GM19025 (cell line): ENCODE measurements around the gene INSIG1.

Source experiments
- ATAC-seq: cut with Tn5 transposase; IDR thresholded peaks from one replicate; pipeline ENCODE4 v1.9.1; 2021; ENCODE audit warnings: mild to moderate bottlenecking, low read depth, moderate library complexity; ENCODE audit not compliant: unreplicated experiment

Gene INSIG1

GRCh38 chr7:155299535-155300202 is 2.0 kb downstream of the INSIG1 start:
- ATAC-seq: no peak

- no peak for ATAC-seq
These were observed 3.2 kb downstream of the INSIG1 start for GRCh38 chr7:155300641-155301452.

DNA sequence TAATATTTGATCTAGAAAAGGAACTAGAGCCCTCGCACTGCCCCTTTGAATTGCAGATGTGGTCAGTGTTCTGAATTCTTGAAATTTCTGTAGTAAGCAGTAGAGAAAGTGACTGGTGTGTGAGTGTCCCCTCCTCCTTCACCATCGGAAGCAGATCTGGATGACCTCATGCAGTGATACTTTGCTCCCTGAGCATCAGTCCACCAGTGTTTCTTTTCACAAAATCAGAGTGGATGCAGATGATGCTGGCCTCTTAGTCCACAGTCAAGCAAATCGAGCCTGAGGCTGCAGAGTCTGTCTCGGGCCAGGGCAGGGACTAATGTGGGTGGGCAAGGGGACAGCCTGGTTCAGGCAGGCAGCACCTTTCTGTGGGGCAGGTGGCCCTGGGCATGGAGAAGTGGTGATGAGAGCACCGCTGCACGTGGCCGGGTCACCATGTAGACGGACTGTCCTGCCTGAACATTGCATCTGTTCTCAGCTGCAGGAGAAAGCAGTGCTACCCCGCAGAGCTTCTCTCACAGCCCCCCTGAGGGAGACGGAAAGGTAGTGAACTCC is 5.4 kb downstream of the INSIG1 start:
- no peak for ATAC-seq

DNA sequence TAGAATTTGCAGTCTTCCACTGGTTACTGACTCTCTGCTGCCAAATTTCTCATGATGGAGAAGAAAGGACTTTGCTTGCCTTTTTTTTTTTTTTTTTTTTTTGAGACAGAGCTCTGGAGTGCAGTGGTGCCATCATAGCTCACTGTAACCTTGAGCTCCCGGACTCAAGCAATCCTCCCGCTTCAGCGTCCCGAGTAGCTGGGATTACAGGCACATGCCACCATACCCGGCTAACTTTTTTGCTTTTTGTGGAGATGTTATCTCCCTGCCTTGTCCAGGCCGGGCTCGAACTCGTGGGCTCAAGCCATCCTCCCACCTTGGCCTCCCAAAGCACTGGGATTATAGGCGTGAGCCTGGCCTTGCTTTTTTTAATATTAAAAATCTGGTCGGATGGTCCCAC is 6.2 kb downstream of the INSIG1 start:
- no peak for ATAC-seq

DNA sequence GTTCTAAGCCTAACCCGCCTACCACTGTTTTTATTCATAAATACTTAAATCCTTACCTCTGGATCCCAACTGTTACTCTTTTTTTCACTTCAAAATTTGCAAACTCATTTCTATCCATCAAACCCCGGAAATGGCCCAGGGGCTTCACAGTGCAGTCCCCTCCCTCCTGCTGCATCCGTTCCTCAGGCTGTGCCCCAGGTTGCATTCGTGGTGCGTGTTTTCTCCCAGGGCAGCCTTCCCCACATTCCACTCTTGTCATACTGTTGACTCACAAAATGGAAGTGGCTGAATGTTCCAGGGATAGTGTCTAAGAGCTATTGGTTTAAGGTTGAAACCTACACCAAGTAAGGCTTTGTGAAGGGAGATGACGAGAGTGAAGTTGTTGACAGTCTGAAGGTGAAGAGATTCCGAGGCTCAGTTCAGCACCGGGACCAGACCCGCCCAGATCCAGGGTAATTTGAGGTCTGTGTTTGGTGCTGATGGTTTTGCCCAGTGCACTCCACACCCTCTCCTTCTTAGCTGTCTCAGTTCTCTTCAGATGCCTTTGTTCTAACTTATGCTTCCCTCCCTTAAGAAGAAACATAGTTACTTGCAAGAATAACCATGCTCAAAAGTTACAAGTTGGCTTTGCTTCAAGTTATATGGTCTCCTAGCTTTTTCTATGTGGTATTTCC is 7.7 kb downstream of the INSIG1 start:
- ATAC-seq: no peak

- no peak for ATAC-seq
These were observed 9.2 kb downstream of the INSIG1 start for GRCh38 chr7:155306673-155307470.

DNA sequence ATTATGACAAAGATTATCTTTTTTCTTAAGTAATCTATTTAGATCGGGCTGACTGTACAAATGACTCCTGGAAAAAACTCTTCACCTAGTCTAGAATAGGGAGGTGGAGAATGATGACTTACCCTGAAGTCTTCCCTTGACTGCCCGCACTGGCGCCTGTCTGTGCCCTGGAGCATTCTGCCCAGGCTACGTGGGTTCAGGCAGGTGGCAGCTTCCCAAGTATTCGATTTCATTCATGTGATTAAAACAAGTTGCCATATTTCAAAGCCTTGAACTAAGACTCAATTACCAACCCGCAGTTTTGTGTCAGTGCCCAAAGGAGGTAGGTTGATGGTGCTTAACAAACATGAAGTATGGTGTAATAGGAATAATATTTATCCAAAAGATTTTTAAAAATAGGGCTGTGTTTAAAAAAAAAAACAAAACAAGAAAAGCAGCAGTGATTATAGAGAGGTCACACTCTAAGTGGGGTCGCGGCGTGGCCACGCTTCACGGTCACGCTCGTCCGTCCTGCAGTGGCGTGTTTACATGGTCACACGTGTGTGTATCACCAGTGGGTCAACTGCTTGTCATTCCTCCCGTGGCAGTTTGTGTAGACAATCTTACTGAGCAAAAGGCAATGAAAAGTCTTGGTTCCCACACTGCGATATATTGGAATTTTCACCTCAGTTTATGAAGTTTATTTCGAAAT is 10.8 kb downstream of the INSIG1 start:
- no peak for ATAC-seq

- ATAC-seq: no peak
These were observed 11.3 kb downstream of the INSIG1 start for GRCh38 chr7:155309021-155309338.

- no peak for ATAC-seq
These were observed 12.9 kb downstream of the INSIG1 start for GRCh38 chr7:155310425-155311114.

DNA sequence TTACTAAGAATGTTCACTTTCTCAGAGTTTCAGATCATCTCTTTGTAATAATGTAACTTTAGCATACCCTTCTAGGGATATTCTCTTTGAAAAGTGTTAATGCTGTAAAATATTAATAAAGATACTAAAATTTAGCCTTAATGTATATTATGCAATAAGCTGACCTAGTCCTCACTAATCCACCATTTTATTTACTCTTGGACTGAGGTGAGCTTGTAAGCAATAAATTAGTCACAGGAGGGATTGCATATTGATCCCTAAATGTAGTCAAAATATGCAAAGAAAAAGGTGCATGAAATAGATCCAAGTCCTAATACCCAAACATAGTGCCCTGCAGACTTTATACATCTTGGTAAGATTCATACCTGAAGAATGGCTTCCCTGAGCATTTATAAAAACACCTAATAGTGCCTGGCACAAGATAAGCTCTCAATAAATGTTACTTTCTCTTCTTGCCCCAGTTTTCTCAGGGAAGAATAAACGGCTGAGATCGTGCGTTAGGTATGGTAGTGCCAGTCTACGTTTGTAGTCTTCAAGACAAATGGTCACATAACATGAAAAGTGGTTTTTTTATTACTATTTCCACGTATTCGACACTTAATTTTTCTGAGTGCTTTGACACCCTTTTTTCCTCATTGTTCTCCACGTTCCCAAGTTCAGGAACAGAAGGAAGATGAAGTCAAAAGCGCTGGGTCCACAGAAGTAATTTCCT is 14.3 kb downstream of the INSIG1 start:
- ATAC-seq: no peak

- ATAC-seq: no peak
These were observed 15.0 kb downstream of the INSIG1 start for GRCh38 chr7:155312633-155313032.

DNA sequence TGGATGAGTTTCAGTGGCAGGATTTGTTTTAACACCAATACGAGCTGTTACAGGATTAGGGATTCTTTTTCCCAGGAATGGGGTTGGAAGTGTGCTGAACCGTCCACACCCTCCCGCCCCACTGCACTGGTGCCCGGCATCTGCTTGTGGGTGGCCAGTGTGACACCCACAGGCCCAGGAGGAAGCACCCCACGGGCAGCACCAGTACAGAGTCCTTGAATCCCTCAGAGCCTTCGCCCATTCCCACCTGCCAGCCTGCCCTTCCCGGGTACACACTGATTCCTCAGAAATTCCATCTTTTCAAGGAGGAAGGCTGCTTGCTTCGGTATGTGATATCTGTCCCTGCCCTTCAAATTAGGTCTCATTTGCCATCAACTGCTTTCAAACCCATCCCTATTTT is 15.4 kb downstream of the INSIG1 start:
- ATAC-seq: no peak

DNA sequence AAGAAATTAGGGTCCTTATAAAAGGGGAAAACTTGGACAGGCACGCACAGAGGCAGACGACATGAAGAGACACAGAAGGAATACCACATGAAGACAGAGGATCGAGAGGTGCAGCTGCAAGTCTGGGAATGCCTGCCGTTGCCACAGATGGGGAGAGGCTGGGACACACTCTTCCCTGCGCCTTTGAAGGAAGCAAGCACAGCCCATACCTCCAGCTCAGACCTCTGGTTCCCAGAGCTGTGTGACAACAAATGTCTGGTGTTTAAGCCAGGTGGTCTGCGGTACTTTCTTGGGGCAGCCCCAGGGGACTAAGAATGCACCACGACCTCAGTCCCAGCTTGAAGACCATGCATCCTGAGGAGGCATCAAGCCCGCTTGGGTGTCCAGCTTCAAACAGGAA is 18.3 kb downstream of the INSIG1 start:
- ATAC-seq: no peak

- ATAC-seq: no peak
These were observed 18.9 kb downstream of the INSIG1 start for GRCh38 chr7:155316427-155317113.

GRCh38 chr7:155317114-155317434 is 19.4 kb downstream of the INSIG1 start:
- no peak for ATAC-seq

GRCh38 chr7:155318245-155318644 is 20.6 kb downstream of the INSIG1 start:
- no peak for ATAC-seq

- ATAC-seq: no peak
These were observed 24.9 kb downstream of the INSIG1 start for GRCh38 chr7:155322530-155322929.

DNA sequence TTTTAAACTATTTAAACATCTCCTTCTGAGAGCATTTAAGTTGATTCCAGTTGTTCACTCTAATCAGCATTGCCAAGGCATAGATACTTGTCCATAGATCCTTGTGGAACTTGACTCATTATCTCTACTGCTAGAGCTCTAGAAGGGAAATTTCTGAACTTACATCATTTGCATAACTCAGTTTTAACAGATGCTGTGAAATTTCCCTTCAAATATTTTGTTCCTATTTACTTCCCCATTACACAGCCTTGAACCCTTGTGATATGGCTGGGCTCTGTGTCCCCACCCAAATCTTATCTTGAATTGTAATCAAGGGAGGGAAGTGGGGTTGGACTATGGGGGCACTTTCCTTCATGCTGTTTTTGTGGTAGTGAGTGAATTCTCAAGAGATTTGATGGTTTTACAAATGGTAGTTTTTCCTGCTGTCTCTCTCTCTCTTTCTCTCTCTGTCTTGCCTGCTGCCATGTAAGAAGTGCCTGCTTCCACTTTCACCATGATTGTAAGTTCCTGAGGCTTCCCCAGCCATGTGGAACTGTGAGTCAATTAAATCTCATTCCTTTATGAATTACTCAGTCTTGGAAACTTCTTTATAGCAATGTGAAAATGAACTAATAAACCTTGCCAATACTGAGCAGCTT is 25.4 kb downstream of the INSIG1 start:
- ATAC-seq: no peak
